Keratinocyte (primary cell): ENCODE results near the gene BNC2. TPM values are rescaled to one million over a fixed set of nuclear protein-coding genes. Genes with fewer than 3 reads are reported as not detected.

Source experiments
- DNase-seq: peaks from one replicate; pipeline ENCODE4 v3.0.0-alpha.2; 2011; ENCODE audit warnings: low read depth, missing footprints, low spot score
- FAIRE-seq: peaks from 2 replicates; lab custom pipeline; 2011; peaks lifted over from hg19 to GRCh38; lab: Jason Lieb, UNC
- H2AFZ ChIP-seq: 2 replicates; pipeline ENCODE4 v1.6.0; 2012; ENCODE audit warnings: low read length, control low read depth, inconsistent platforms; ENCODE audit not compliant: control insufficient read depth
- H3K27ac ChIP-seq: 2 replicates; pipeline ENCODE4 v1.5.1; 2011; ENCODE audit warnings: low read length; ENCODE audit not compliant: control insufficient read depth, insufficient read depth
- H3K27me3 ChIP-seq: 3 replicates; pipeline ENCODE4 v1.6.0; 2011; ENCODE audit warnings: low read length; ENCODE audit not compliant: control insufficient read depth, insufficient read depth; ENCODE audit errors: extremely low read depth
- H3K36me3 ChIP-seq, 2 experiments: 2 replicates in 1 of 2; 3 replicates in 1 of 2; pipeline ENCODE4 v1.5.1; 2011; ENCODE audit warnings: low read length in 2 of 2, mild to moderate bottlenecking in 1 of 2; ENCODE audit not compliant: control insufficient read depth in 2 of 2, insufficient read depth in 2 of 2; ENCODE audit errors: extremely low read depth in 1 of 2
- H3K4me1 ChIP-seq: 3 replicates; pipeline ENCODE4 v1.5.1; 2011; ENCODE audit warnings: low read length; ENCODE audit not compliant: control insufficient read depth, insufficient read depth; ENCODE audit errors: extremely low read depth
- H3K4me2 ChIP-seq: 3 replicates; pipeline ENCODE4 v1.6.0; 2011; ENCODE audit warnings: low read depth, low read length; ENCODE audit not compliant: control insufficient read depth, insufficient read depth; ENCODE audit errors: extremely low read depth
- H3K4me3 ChIP-seq, 3 experiments: fragments of 200-600 bp in 1 of 3; sonication (generic) in 1 of 3; 2 replicates in 2 of 3; 3 replicates in 1 of 3; pipeline ENCODE4 v1.5.1; 2011 to 2016; ENCODE audit warnings: low read length in 3 of 3, mild to moderate bottlenecking in 3 of 3, control low read depth in 2 of 3, inconsistent platforms in 1 of 3, low read depth in 1 of 3, mixed read lengths in 1 of 3, mixed run types in 1 of 3, moderate library complexity in 1 of 3; ENCODE audit not compliant: control insufficient read depth in 2 of 3, insufficient read depth in 2 of 3; ENCODE audit errors: extremely low read depth in 1 of 3
- H3K79me2 ChIP-seq: 2 replicates; pipeline ENCODE4 v1.6.0; 2012; ENCODE audit warnings: low read length; ENCODE audit not compliant: control insufficient read depth, insufficient read depth
- H3K9ac ChIP-seq: 3 replicates; pipeline ENCODE4 v1.6.0; 2011; ENCODE audit warnings: low read length; ENCODE audit not compliant: control insufficient read depth, insufficient read depth; ENCODE audit errors: extremely low read depth
- H3K9me1 ChIP-seq: 3 replicates; pipeline ENCODE4 v1.6.0; 2011; ENCODE audit warnings: low read length; ENCODE audit not compliant: control insufficient read depth, insufficient read depth; ENCODE audit errors: extremely low read depth
- H3K9me3 ChIP-seq: 2 replicates; pipeline ENCODE4 v1.5.1; 2012; ENCODE audit warnings: low read depth, low read length; ENCODE audit not compliant: control insufficient read depth
- H4K20me1 ChIP-seq: 3 replicates; pipeline ENCODE4 v1.6.0; 2011; ENCODE audit warnings: low read length; ENCODE audit not compliant: control insufficient read depth, insufficient read depth; ENCODE audit errors: extremely low read depth
- EZH2 ChIP-seq: IDR thresholded peaks from one replicate; pipeline ENCODE4 v1.6.1; 2012; ENCODE audit warnings: inconsistent platforms, mild to moderate bottlenecking, low read length, moderate library complexity
- dilution Hi-C: fragments of 300-500 bp; cut with MboI; formaldehyde crosslinking; loops from one replicate; pipeline ENCODE4 v1.7.0; 2020; ENCODE audit warnings: low sequenced_read_pairs; ENCODE audit not compliant: extremely low pct_ligation_motif_present
- polyA plus RNA-seq, 5 experiments: library from polyadenylated mRNA; depleted of rRNA in 3 of 5; stranded (reverse) in 3 of 5; stranded (forward) in 1 of 5; unstranded in 1 of 5; fragments of >200 nt; gene quantifications; 1 replicate in 1 of 5; 2 replicates in 3 of 5; 3 replicates in 1 of 5; pipeline versions ENCODE4 v1.2.1 to v1.2.3, GENCODE V29; 2011 to 2012; ENCODE audit warnings: missing spikeins in 2 of 5, low read depth in 1 of 5, low replicate concordance in 1 of 5
- TF ChIP-seq, protein P1 (sequence below), 3 experiments: IDR thresholded peaks in 1 of 3; conservative IDR thresholded peaks in 1 of 3; optimal IDR thresholded peaks in 1 of 3; 2 replicates in 2 of 3; 3 replicates in 1 of 3; pipeline versions ENCODE3 to v1.5.1; 2011; ENCODE audit warnings: low read length in 3 of 3, mild to moderate bottlenecking in 3 of 3, moderate library complexity in 2 of 3, control low read depth in 1 of 3, inconsistent platforms in 1 of 3; ENCODE audit not compliant: insufficient read depth in 2 of 3; ENCODE audit errors: extremely low read depth in 1 of 3

The BNC2 gene
- polyA plus RNA-seq, 1 donor (not counting 4 experiments of a cell fraction or from before 2014, with no cell fraction given), result 1.1 TPM

DNA sequence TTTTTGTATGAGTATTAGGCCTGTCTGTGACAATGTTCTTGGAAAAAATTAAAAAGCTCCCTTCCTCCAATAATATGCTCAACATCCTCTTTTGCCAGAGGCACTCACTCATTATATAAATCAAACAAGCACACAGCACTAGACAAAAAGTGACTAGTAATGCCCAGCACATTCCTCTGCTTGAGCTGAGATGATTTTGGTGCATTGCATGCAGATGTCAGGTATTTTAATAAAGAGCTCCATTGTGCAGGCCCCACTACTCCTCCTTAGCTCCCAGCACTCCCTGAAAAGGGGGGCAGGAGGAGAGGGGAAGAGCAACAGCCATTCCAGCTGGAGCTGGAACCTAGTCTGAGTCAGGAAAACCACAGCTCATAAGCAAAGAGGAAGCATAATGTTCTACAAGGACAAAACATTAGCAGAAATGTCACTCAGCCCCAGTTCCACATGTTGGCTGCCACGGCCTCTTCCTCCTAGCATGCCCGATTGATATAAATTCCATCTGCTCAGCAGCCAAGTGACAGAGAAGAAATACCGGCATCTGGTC, 348.5 kb downstream of the BNC2 start:
- DNase-seq (peak; percentile 58), FAIRE-seq (peak; percentile 96)
- TF ChIP-seq, protein P1, sequence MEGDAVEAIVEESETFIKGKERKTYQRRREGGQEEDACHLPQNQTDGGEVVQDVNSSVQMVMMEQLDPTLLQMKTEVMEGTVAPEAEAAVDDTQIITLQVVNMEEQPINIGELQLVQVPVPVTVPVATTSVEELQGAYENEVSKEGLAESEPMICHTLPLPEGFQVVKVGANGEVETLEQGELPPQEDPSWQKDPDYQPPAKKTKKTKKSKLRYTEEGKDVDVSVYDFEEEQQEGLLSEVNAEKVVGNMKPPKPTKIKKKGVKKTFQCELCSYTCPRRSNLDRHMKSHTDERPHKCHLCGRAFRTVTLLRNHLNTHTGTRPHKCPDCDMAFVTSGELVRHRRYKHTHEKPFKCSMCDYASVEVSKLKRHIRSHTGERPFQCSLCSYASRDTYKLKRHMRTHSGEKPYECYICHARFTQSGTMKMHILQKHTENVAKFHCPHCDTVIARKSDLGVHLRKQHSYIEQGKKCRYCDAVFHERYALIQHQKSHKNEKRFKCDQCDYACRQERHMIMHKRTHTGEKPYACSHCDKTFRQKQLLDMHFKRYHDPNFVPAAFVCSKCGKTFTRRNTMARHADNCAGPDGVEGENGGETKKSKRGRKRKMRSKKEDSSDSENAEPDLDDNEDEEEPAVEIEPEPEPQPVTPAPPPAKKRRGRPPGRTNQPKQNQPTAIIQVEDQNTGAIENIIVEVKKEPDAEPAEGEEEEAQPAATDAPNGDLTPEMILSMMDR (optimal IDR thresholded peaks at IDR 0.05 in 1 of 3, IDR thresholded peaks at IDR 0.05 in 1 of 3, conservative IDR thresholded peaks at IDR 0.05 in 1 of 3; ENCODE audit: extremely low read depth in 1 of 3, insufficient read depth in 2 of 3, low read length in 3 of 3), result no peak
- TF ChIP-seq EZH2, result no peak
- Histone ChIP-seq H3K36me3 (no peaks in the 10 kb centered on the region), H3K27ac (peak overlapping the region; percentile 74), H3K79me2 (no peaks in the 10 kb centered on the region), H4K20me1 (no peaks in the 10 kb centered on the region), H3K4me3 (no peak overlapping the region), H3K9me3 (no peaks in the 10 kb centered on the region), H3K9ac (peak overlapping the region; percentile 33), H3K4me2 (peak overlapping the region; percentile 36), H3K4me1 (peaks cover 20% of the 10 kb centered on the region), H3K27me3 (no peaks in the 10 kb centered on the region), H2AFZ (peak overlapping the region; percentile 77), H3K9me1 (no peaks in the 10 kb centered on the region)
- dilution Hi-C loops, result no loop called here

GRCh38 chr9:16519001-16519400, 351.5 kb downstream of the BNC2 start:
- no peak overlapping the region for H3K4me3 ChIP-seq
- FAIRE-seq (no peak), DNase-seq (no peak)
- peaks cover 15% of the 10 kb centered on the region for H3K4me1 ChIP-seq
- no peak overlapping the region for H3K27ac ChIP-seq
- H3K79me2 ChIP-seq, result no peaks in the 10 kb centered on the region
- no peaks in the 10 kb centered on the region for H4K20me1 ChIP-seq
- no peak overlapping the region for H3K9ac ChIP-seq
- H2AFZ ChIP-seq, result no peak overlapping the region
- TF ChIP-seq, protein P1 (optimal IDR thresholded peaks at IDR 0.05 in 1 of 3, IDR thresholded peaks at IDR 0.05 in 1 of 3, conservative IDR thresholded peaks at IDR 0.05 in 1 of 3; ENCODE audit: extremely low read depth in 1 of 3, insufficient read depth in 2 of 3, low read length in 3 of 3), result no peak
- no peak for TF ChIP-seq EZH2
- no peaks in the 10 kb centered on the region for H3K36me3 ChIP-seq
- no peaks in the 10 kb centered on the region for H3K27me3 ChIP-seq
- no peaks in the 10 kb centered on the region for H3K9me1 ChIP-seq
- dilution Hi-C loops, result no loop called here
- H3K9me3 ChIP-seq, result no peaks in the 10 kb centered on the region
- H3K4me2 ChIP-seq, result no peak overlapping the region
